B cell (primary cell): ENCODE measurements around the gene CERK.

Experiments
- CTCF ChIP-seq: fragments of 200-600 bp; IDR thresholded peaks from one replicate; pipeline ENCODE4 v1.8.0; 2022; ENCODE audit warnings: antibody characterized with exemption, mild to moderate bottlenecking
- EZH2 ChIP-seq: IDR thresholded peaks from 2 replicates; pipeline ENCODE4 v1.6.1; 2012; ENCODE audit warnings: borderline replicate concordance, low read depth, mild to moderate bottlenecking, moderate library complexity, low read length; ENCODE audit not compliant: insufficient read depth, poor library complexity, severe bottlenecking

GRCh38 chr22:46639843-46640242 lies 98.2 kb downstream of the CERK start:
- no peak for TF ChIP-seq EZH2
- no peak for TF ChIP-seq CTCF
